ENCODE measurements around the gene BAHCC1. TPM values are rescaled to one million over a fixed set of nuclear protein-coding genes. Genes with fewer than 3 reads are reported as not detected.
A peak's percentile ranks its signal among the peaks of the same experiment; 100 is the strongest.

The BAHCC1 gene
- total RNA-seq, 2 donors from 2014 or later = 0.22 to 0.29 TPM

DNA sequence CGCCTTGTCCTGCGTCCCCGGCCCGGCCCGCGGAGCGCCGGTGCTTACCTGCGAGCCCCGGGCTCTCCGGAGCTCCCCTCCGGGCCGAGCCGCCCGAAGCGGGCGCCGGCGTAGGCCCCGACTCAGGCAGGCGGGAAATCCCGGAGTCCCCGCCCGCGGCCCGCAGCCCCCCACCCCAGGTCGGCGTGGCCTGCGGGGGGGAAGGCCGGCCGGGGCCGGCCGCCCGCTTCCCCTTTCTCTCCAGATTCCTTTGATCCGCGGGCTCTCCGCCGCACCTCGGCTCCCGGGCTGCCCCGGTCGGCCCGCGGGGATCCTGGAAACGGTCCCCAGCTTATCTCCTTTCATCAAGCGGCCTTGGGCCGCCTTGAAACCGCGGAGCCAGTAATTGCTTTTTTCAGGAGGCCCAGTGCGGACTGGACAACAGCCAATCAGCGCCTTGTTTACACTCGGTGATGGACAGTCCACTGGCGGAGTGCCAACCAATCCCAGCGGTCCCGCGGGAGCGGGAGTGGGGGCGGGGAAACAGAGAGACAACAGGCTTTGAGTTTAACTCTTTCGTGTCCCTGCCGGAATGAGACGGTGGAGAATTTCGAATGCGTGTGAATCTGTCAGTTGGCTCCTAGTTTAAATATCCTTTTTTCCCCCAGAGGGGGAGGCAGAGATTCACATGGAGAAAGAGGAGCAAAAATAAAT lies 1.4 kb upstream of the BAHCC1 start:
- Mint-ChIP-seq H3K36me3 (ENCODE audit: low read depth) (peaks cover under 1% of the 10 kb centered on the region), H3K27ac (peak overlapping the region; percentile 78), H3K27me3 (peaks cover 48% of the 10 kb centered on the region), H3K4me1 (peaks cover 20% of the 10 kb centered on the region), H3K4me3 (peak overlapping the region; percentile 65)
- H3K9me3 ChIP-seq (ENCODE audit: control insufficient read depth, low read length, poor library complexity, severe bottlenecking) = no peaks in the 10 kb centered on the region
- ATAC-seq = no peak
- DNase-seq = no peak

DNA sequence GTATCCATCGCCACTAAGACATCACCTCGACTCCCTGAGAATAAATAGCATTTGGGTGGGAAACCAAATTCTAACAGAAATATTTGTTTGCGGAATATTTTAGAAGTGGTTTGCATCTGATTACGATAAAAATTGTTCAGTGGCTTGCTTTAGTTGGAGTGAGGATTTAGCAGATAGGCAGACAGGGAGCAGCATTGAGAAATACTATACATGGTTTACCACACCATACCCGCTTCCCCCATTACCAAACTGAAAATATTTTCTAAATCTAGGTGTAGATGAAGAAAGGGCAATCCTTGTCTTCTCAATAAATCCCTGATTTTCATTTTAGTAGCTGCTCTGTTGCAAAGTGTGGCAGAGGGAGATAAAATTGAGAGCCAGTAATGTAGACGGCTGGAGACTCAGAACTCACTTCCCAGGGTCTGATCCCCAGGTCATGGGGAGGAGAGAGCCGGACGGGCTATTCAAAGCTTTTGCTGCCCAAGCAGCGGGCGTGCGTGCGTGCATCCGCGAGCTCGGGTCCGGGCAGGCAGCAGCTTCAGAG lies 808 bp upstream of the BAHCC1 start:
- H3K36me3 Mint-ChIP-seq (ENCODE audit: low read depth) = peaks cover 3% of the 10 kb centered on the region
- peak overlapping the region; percentile 65 for H3K4me3 Mint-ChIP-seq
- no peak for ATAC-seq
- H3K27ac Mint-ChIP-seq = peak overlapping the region; percentile 78
- peaks cover 22% of the 10 kb centered on the region for H3K4me1 Mint-ChIP-seq
- peaks cover 46% of the 10 kb centered on the region for H3K27me3 Mint-ChIP-seq
- no peaks in the 10 kb centered on the region for H3K9me3 ChIP-seq (ENCODE audit: control insufficient read depth, low read length, poor library complexity, severe bottlenecking)
- no peak for DNase-seq

DNA sequence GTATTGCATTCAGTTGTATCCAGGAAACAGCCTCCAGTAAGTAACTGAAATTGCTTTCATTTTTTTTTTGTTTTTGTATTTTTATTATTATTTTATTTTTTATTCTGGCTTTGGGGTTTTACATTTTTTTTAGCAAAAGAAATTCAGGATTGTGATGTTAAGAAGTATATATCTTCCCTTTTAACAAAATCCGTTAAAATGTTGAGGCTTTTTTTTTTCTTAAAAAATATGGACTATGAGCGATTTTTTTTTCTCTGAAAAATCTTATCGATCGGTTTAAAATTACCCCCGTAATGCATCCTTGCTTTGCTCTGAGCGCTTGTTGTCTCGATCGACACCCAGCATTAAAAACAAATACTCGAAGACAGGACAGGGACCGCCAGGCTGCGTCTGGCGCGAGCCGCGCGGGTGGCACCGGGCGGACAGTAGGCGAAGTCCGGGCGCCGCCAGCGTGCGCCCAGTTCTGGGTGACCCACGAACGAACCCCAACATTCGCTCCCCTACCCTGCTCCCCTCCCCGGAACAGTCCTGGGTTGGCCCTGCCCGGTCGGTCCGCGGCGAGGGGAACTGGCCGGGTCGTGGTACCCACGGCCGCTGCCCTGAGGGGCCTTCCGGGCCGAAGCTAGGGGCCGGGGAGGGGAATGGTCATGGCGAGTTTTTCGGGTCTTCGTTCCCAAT lies 482 bp downstream of the BAHCC1 start:
- DNase-seq = no peak
- peaks cover 3% of the 10 kb centered on the region for H3K36me3 Mint-ChIP-seq (ENCODE audit: low read depth)
- ATAC-seq = no peak
- peak overlapping the region; percentile 41 for H3K27ac Mint-ChIP-seq
- H3K4me3 Mint-ChIP-seq = no peak overlapping the region
- H3K27me3 Mint-ChIP-seq = peaks cover 49% of the 10 kb centered on the region
- peaks cover 26% of the 10 kb centered on the region for H3K4me1 Mint-ChIP-seq
- H3K9me3 ChIP-seq (ENCODE audit: control insufficient read depth, low read length, poor library complexity, severe bottlenecking) = no peaks in the 10 kb centered on the region

DNA sequence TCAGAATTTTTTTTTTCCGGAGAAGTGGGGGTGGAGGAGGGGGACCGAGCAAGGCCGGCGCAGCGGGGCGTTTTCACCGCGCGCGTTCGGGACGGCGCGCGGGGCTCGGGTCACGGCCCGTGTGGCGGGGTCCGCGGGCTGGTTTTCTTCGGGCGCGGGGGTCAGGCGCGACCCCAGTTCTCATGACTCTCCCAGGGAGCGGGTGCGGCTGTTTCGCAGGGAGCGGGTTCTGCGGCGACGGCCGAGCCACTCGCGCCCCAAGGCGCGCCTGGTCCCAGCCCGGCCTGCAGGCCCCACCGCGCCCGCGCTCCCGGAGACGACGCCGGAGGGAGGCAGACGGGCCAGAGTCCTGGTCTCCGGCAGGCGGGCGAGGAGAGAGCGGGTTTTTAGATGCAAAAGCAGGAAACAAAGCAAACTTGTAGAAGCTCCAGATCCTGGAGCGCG lies 1.0 kb downstream of the BAHCC1 start:
- DNase-seq = no peak
- no peak overlapping the region for H3K27ac Mint-ChIP-seq
- no peaks in the 10 kb centered on the region for H3K9me3 ChIP-seq (ENCODE audit: control insufficient read depth, low read length, poor library complexity, severe bottlenecking)
- H3K27me3 Mint-ChIP-seq = peaks cover 49% of the 10 kb centered on the region
- H3K36me3 Mint-ChIP-seq (ENCODE audit: low read depth) = peaks cover 3% of the 10 kb centered on the region
- peaks cover 26% of the 10 kb centered on the region for H3K4me1 Mint-ChIP-seq
- no peak for ATAC-seq
- peak overlapping the region; percentile 78 for H3K4me3 Mint-ChIP-seq

DNA sequence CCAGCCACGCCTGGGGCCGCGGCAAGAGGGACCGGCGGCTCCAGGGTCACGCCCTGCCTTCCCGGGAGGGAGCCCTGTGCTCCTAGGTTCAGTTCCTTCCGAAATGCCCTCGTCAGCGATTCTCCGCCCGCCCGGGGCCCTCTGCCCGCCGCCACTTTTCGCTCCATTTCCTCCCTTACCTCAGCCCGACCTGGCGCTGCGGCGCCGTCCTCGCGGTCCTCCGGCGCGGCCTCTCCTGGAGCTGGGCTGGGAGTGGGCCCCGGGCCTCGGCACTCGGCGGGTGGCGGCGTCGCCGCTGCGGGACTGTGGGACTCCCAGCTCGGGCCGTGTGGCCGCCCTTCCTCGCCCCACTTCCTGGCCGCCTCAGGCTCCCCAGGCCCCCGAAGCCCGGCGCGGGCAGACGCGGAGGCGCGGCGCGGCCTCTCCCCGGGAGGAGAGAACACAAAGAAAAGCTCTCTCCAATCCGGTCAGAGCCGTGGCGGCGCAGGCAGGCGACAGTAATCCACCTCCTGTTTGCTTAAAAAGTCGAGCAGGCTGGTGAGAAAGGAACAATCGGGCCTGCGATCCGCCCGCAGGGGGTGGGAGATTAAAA lies 1.6 kb downstream of the BAHCC1 start:
- peak overlapping the region; percentile 78 for H3K4me3 Mint-ChIP-seq
- DNase-seq (no peak), ATAC-seq (peak; percentile 34)
- peaks cover 3% of the 10 kb centered on the region for H3K36me3 Mint-ChIP-seq (ENCODE audit: low read depth)
- peaks cover 27% of the 10 kb centered on the region for H3K4me1 Mint-ChIP-seq
- peaks cover 49% of the 10 kb centered on the region for H3K27me3 Mint-ChIP-seq
- no peak overlapping the region for H3K27ac Mint-ChIP-seq
- no peaks in the 10 kb centered on the region for H3K9me3 ChIP-seq (ENCODE audit: control insufficient read depth, low read length, poor library complexity, severe bottlenecking)

DNA sequence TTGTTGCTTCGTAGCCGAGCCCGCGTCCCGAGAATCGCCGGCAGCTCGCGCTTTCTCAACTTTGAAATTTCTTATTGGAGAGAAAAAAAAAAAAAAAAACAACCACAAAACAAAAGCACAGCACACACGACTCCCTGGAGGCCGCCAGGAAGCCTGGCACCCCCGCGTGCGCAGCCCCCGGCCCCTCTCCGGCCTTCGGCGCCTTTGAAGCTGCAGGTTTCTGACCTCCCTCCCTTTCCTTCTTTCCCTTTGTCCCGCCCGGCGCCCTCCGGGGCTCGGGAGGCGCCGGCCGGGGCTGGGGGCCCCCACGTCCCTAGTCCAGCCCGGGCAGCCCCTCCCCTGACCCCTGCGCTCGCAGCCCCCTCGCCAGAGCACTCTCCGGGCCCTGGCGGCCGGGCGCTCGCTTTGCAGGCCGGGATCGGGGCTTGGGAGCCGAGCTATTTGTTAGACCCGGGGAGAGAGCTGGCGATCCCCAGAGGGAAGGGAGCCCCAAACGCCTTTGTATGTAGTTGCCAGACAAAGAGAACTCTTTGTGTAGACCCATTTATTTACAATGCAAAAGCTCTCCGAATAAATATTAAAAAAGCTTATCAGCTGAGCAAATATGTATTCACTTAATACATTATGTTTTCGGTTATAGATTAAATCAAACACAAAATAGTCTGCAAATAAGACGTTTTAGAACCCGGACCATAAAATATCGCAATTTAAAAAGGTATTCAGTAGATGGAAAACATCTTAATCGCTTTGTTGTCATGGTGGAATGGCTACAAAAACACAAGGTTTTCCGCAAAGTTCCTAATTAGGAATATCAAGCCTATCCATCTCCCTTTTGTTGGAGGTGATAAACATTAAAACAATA lies 2.3 kb downstream of the BAHCC1 start:
- Mint-ChIP-seq H3K4me1 (peaks cover 30% of the 10 kb centered on the region), H3K27ac (peak overlapping the region; percentile 37), H3K36me3 (ENCODE audit: low read depth) (peaks cover 3% of the 10 kb centered on the region), H3K4me3 (peak overlapping the region; percentile 82), H3K27me3 (peaks cover 50% of the 10 kb centered on the region)
- ATAC-seq (no peak), DNase-seq (no peak)
- H3K9me3 ChIP-seq (ENCODE audit: control insufficient read depth, low read length, poor library complexity, severe bottlenecking) = no peaks in the 10 kb centered on the region

DNA sequence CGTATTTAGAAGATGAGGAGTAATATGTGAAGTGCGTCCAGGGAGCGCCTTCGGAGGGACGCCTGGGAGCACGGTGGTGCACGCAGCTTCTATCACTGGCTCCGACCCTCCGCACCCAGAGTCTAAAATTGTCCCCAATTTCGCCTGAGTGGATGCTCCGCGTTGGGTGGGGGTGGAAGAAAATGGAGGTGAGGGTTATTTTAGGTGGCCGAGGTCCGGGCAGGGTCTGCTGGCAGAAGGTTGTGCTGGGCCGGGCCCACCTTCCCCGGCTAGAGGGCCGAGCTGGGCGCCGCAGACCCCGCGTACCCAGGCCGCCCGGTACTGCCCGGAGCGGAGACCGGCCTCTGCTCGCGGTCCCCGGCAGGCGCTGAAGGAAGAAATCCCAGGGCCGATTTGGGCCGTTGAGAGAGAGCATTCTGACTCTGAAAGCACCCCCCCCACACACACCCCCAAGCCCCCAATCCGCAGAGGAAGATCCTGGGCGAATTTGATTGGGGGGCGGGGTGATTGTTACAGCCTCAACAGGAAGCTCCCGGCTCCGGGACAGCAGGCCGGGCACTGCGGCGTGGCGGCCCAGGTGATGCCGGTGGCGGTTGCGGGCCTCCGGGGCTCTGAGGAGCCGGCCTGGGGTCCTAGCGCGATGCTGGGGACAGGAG lies 3.0 kb downstream of the BAHCC1 start:
- Mint-ChIP-seq H3K4me3 (peak overlapping the region; percentile 96), H3K27me3 (peaks cover 55% of the 10 kb centered on the region), H3K27ac (peak overlapping the region; percentile 37), H3K4me1 (peaks cover 28% of the 10 kb centered on the region), H3K36me3 (ENCODE audit: low read depth) (peaks cover 3% of the 10 kb centered on the region)
- no peaks in the 10 kb centered on the region for H3K9me3 ChIP-seq (ENCODE audit: control insufficient read depth, low read length, poor library complexity, severe bottlenecking)
- no peak for ATAC-seq
- DNase-seq = no peak

DNA sequence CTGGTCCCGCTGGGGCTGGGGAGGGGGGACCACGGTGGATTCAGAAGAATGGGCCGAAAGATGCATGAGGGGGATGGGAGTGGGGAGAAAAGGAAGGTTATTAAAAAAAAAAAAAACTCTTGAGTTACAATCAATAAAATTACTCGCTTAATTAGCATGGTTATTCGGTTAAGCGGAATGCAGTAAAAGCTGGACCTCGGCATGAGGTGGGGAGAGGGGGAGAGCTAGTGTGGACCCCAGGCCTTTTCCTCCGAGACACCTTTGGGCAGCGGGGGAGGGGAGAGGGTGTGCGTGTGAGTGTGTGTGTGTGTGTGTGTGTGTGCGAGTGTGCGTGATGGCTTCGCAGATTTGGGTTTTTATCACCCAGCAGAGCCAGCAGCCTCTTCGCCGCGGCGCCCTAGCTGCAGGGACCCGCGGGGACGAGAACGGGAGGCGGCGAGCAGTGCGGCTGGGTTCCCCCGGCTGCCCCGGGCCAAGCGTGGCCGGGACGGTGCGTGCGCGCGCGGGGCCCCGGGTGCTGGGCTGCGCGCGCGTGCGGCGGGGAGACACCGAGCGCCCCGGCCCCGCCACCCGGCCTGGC lies 3.7 kb downstream of the BAHCC1 start:
- peaks cover 27% of the 10 kb centered on the region for H3K4me1 Mint-ChIP-seq
- H3K27ac Mint-ChIP-seq = no peak overlapping the region
- peaks cover 60% of the 10 kb centered on the region for H3K27me3 Mint-ChIP-seq
- peak overlapping the region; percentile 96 for H3K4me3 Mint-ChIP-seq
- no peaks in the 10 kb centered on the region for H3K9me3 ChIP-seq (ENCODE audit: control insufficient read depth, low read length, poor library complexity, severe bottlenecking)
- ATAC-seq = no peak
- no peak for DNase-seq
- peaks cover 3% of the 10 kb centered on the region for H3K36me3 Mint-ChIP-seq (ENCODE audit: low read depth)

DNA sequence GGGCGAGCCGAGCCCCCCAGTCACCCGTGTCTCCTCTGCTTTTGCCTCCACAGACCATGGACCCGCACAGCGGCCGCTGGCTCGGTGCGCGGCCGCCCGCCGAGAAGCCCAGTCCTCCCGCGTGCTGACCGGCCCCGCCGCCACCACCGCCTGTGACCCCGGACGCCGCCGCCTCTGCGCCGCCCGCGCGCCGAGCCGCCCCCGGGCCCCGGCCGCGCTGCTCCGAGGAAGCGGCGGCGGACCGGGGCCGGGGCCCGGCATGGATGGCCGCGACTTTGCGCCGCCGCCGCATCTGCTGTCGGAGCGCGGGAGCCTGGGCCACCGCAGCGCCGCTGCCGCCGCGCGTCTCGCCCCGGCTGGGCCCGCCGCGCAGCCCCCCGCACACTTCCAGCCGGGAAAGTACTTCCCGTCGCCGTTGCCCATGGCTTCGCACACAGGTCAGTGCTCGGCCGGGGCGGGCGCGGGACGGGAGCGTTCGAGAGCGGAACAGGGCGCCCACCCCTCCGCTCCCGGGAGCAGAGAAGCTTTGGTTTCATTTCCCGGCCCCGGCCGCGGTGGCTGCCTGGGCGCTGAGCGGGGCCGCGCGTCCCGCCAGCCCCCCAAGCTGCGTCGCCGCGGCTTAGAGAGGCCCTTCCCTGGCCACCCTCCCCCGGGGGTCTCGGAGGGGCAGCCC lies 4.4 kb downstream of the BAHCC1 start:
- no peak overlapping the region for H3K27ac Mint-ChIP-seq
- H3K27me3 Mint-ChIP-seq = peaks cover 60% of the 10 kb centered on the region
- H3K36me3 Mint-ChIP-seq (ENCODE audit: low read depth) = peaks cover 3% of the 10 kb centered on the region
- peaks cover 22% of the 10 kb centered on the region for H3K4me1 Mint-ChIP-seq
- no peaks in the 10 kb centered on the region for H3K9me3 ChIP-seq (ENCODE audit: control insufficient read depth, low read length, poor library complexity, severe bottlenecking)
- no peak for ATAC-seq
- DNase-seq = no peak
- peak overlapping the region; percentile 89 for H3K4me3 Mint-ChIP-seq

DNA sequence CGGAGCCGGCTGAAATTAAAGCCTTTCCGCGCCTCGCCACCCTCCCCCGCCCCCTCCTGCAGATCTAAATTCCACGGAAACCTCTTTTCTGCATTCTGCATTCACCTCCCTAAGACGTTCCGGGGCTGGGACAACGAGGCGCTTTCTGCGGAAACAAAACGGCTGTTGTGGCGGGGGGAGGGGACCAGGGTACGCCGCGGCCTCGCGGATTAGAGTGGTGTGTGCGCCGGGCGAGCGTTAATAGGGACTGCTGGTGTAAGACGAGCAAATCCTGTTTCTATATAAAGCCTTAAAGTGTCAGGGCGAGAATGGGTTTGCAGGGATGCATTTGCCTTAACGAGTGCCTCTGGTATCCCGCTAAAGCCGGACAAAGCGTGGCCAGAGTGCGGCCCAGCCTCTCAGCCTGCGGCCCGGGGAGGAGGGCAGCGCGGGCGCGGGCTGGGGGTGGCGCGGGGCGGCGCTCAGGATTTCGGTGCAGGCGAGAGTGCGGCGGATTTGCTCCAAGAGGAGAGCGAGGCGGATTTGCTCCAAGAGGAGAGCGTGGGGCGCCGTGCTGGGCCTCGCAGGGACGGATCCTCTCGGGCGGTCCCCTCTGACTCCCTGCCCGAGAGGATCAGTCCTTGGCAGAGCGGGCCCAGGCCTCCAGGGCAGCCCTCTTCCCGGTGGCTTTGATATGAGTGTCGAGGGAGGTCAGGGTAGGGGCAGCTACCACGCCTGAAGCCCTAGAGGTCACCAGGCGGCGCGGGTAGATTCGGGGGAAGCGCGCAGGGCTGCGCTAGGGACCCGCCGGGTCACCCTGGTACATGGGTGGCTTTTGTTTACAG lies 5.1 kb downstream of the BAHCC1 start:
- no peak for ATAC-seq
- H3K27ac Mint-ChIP-seq = no peak overlapping the region
- peak overlapping the region; percentile 89 for H3K4me3 Mint-ChIP-seq
- H3K36me3 Mint-ChIP-seq (ENCODE audit: low read depth) = peaks cover 3% of the 10 kb centered on the region
- no peaks in the 10 kb centered on the region for H3K9me3 ChIP-seq (ENCODE audit: control insufficient read depth, low read length, poor library complexity, severe bottlenecking)
- peaks cover 18% of the 10 kb centered on the region for H3K4me1 Mint-ChIP-seq
- peaks cover 59% of the 10 kb centered on the region for H3K27me3 Mint-ChIP-seq
- no peak for DNase-seq

DNA sequence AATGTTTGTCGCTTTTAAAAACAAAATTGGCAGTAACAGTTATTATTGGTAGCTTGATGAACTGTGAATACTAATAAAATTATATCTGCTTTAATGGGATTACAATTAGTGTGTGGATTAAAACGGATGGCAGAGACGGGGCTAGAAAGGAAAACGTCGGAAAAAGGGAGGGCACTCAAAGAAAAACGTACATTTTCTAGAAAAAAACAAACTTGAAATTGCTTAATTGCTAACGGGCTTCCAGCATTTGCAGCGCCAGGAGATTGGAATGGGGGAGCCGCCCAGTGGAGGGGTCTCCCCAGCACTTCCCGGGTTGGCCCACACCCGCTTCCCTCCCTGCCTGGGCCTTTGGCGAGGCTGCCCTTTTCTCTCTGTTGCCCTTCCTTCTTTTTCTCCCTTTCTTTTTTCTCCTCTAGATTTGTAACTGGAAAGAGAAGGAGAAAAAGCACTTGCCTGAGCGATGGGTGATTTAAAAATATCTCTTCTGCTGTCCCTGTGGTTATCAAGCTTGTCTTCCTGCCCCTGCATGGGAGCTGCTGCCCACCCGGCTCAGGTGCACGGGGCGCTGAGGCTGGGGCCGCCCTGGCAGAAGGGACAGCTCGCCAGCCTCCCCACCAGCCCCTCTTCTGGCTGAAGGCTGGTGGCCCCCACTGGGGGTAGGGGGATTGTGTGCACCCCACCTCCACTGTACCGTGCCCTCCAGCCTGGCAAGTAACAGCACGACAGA lies 5.9 kb downstream of the BAHCC1 start:
- Mint-ChIP-seq H3K4me1 (peaks cover 18% of the 10 kb centered on the region), H3K27ac (no peak overlapping the region)

More for the DNA sequence above, 5.9 kb downstream of the BAHCC1 start:
- H3K9me3 ChIP-seq (ENCODE audit: control insufficient read depth, low read length, poor library complexity, severe bottlenecking) = no peaks in the 10 kb centered on the region
- Mint-ChIP-seq H3K27me3 (peaks cover 66% of the 10 kb centered on the region), H3K4me3 (peak overlapping the region; percentile 76), H3K36me3 (ENCODE audit: low read depth) (peaks cover 3% of the 10 kb centered on the region)
- DNase-seq = no peak
- ATAC-seq = no peak

All from T-helper 17 cell (primary cell).